ENCODE results near the gene INTS11.
"Not testable (repeated sequence)": the region's sequence is repeated elsewhere in the genome, so short reads cannot be mapped to it uniquely, and the experiment has no call there.

INTS11 gene

DNA sequence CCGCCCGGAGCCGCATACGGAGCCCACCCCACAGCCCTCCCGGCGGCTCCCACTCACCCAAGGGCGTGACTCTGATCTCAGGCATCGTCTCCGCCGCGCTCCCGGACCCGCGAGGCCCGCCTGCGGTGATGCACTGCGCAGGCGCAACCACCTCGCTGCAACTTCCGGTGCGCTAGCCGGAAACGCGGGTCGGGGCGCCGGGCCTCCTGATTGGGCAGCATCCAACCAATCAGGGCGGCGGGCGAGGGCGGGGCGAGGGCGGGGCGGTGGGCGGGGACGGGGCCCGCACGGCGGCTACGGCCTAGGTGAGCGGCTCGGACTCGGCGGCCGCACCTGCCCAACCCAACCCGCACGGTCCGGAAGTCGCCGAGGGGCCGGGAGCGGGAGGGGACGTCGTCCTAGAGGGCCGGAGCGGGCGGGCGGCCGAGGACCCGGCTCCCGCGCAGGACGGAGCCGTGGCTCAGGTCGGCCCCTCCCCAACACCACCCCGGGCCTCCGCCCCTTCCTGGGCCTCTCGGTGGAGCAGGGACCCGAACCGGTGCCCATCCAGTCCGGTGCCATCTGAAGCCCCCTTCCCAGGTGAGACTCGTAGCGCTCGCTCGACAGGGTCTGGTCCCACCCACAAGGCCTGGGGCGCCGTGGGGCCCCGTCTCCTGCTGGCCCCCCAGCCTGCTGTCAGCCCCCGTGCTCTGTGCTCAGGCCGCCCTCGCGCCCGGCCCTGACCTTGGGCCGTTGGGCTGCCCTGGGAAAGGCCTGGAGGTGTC, at the start of gene INTS11, which contains the start of gene CPTP:
INTS11 (minus strand) TSS at position 137 of the 764 bp plus-strand sequence; CDS start at position 85, 52 bp downstream.
CPTP (plus strand) TSS at position 279 of the 764 bp plus-strand sequence. CDS start 2,109 bp downstream, outside the sequence.
- DNase-seq (ENCODE audit: low spot score): peak; percentile 97

DNA sequence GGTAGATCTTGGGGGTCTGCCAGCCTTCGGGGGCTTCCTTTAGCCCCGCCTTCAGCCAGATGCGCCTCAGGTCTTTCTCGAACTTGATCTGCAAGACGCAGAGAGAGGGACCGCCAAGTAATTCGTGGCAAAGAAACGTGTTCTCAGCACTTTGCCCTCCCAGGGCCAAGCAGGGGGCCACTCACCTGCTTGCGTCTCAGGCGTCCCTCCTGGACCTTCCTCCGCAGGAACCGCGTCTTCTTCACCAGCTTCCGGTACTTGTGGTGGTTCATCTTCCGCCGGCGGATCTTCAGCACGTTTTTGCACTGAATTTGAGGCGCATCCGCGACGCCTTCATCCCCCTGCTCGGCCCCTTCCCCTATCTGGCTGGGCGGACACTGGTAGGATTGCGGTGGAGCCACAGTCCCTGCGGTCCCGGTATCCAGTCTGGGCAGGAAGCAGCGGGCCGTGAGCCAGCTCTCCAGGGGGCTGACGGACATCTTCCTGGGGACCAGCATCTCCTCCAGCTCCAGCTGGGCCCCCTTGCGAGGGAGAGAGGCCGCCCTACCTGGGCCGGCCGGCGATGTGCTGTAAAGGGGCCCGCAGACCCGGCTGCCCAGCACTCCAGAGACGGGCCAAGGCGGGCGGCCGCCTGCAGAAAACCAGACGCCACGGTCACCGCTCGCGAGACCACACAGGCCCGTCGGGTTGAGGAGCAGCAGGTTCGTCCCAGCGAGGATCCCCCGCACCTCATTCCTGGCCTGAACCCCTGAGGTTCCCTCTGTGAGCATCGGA, 49.5 kb upstream of the INTS11 start:
- no peak for DNase-seq (ENCODE audit: low spot score)

DNA sequence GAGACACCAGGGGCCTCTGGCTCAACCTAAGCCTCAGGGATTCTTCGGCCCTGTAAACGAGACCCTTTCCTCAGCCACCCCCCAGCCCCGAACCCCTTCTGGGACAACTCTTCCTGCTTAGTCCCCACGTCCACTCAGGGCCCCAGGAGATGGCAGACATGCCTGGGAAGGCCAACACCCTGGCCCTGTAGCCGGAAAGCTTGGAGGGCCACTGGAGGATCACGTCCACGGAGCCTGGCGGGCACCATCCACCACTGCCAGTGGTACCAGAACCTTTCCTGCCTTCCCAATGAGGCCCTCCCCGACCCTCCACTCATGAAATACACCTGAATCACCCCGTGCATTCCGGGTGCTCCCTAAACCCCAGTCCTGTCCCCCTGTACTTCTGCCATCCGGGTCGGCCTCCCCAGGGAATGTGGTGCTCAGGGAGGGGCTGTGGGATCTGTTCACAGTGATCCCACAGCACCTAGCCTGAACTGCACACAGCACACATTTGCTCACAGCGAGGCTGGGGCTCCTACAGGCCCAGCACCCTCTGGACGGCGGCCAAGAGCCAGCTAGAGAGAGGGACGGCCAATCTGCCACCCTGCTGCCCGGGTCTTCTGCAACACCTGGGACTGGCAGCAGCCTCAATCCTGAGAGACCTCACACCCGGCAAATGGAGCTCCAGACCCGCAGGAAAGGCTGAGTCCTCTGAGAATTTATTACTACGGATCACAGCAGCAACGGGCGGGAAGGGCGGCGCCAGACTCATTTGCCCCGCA, 48.8 kb upstream of the INTS11 start:
- no peak for DNase-seq (ENCODE audit: low spot score)

DNA sequence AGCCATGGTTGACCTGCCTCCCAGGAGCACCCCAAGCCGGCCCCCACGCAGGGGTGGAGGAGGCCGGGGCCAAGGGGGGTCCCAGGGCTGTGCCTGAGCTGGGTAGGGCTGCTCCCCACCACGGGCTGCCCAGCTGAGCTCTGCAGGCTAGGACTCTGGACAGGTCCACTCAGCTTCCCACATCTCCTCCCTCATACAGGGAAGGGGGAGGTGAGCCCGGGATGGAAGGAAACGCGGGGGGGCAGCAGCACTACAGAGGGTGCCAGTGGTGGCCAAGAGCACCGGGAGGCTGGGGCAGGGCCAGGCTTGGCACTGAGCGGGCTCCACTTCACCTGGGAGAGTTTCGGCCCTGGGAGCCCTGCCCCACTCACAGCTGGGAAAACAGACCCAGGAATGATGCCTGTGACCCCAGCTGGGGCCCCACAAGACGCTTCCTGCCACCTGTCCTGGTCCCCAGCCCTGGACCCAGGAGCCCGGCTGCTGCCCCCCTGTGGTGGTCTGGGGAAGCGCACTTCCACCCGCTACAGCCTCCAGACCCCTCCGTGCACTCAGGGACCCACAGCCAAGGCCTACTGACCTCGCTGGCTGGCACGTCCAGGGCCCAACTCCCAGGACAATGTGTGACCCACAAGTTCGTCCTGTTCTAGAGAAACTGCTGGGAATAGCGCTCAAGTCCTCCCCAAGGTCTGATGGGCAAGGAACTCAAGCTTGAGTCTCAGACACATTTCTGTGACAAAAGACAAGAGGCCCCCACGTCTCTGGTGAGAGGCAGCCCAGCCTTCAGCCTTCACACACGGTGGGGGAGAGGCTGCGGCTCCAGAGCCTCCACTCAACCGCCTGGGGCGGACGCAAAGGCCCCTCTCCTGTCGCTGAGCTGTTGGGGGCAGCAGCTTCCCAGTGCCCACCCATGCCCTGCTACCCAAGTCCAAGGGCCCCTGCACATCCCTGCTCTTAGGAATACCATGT, 47.6 kb upstream of the INTS11 start:
- peak; percentile 86 for DNase-seq (ENCODE audit: low spot score)

DNA sequence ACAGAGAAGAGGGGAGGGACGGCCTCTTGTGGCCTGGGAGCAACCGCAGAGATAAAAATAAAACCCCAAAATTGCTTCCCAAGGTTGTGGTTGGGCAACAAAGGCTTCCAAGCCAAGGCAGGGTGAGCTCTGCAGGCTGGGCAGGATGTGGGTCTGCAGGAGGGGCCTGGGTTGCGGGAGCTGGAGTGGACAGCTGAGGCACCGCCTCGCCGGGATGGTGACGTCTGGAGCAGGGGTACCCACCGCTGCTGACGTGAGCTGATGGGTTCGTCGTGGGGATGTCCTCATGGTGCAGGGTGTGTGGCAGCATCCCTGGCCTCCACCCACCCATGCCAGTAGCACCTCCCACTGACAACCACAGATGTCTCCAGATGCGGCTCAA, 46.9 kb upstream of the INTS11 start:
- no peak for DNase-seq (ENCODE audit: low spot score)

DNA sequence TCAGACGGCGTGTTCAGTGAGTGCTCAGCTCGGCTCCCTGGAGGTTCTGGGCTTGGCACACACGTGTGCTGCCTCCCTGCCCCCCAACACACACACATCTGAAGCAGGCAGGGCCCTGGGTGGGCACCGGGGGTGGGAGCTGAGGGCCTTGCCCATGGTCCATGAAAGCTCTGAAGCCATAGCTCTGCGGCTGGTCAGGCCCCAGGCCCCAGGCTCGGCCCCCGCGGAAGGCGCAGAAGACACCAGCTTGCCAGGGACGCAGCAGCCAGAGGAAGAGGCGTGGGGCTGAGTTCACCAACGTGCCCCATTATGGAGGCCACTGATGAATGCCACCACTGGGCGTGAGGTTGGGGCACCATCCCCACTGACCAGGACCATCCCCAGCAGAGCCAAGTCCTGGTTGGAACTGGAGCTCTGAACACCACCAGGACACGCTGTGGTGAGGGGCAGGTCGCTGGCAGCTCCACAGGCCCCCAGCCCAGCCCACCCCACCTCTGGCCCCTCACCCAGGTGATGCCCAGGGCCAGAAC, 46.4 kb upstream of the INTS11 start:
- DNase-seq (ENCODE audit: low spot score): no peak

DNA sequence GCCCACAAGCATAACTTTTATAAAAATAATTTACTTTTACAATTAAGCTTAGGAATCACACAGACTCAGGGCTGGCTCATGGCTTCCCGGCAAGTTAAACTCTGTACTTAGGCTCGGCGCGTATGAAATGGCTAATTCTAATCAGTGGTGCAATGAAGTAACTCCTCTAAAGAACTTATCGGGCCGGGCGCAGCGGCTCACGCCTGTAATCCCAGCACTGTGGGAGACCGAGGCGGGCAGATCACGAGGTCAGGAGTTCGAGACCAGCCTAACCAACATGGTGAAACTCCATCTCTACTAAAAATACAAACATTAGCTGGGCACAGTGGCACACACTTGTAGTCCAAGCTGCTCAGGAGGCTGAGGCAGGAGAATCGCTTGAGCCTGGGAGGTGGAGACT, 45.6 kb upstream of the INTS11 start:
- DNase-seq (ENCODE audit: low spot score): not testable (repeated sequence)

DNA sequence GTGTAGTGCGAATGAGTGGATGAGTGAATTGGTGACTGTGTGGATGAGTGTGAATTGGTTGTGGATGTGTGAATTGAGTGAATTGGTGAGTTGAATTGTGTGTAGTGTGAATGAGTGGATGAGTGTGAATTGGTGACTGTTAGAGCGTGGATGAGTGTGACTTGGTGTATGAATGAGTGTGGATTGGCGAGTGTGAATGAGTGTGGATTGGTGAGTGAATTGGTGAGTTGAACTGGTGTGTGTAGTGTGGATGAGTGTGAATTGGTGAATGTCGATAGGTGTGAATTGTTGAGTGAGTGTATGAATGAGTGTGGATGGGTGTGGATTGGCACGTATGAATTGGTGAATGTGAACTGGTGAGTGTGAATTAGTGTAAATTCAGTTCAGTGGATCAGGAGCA, 42.9 kb upstream of the INTS11 start:
- no peak for DNase-seq (ENCODE audit: low spot score)

DNA sequence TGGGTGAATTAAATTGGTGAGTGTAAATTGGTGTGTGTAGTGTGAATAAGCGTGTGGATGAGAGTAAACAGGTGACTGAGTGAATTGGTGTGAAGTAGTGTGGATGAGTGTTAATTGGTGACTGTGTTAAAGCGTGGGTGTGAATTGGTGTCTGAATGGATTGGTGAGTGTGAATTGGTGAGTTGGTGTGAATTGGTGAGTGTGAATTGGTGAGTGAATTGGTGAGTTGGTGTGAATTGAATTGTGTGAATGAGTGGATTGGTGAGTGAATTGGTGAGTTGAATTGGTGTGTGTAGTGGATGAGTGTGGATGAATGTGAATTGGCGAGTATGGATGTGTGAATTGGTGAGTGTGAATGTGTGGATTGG, 42.2 kb upstream of the INTS11 start:
- no peak for DNase-seq (ENCODE audit: low spot score)

DNA sequence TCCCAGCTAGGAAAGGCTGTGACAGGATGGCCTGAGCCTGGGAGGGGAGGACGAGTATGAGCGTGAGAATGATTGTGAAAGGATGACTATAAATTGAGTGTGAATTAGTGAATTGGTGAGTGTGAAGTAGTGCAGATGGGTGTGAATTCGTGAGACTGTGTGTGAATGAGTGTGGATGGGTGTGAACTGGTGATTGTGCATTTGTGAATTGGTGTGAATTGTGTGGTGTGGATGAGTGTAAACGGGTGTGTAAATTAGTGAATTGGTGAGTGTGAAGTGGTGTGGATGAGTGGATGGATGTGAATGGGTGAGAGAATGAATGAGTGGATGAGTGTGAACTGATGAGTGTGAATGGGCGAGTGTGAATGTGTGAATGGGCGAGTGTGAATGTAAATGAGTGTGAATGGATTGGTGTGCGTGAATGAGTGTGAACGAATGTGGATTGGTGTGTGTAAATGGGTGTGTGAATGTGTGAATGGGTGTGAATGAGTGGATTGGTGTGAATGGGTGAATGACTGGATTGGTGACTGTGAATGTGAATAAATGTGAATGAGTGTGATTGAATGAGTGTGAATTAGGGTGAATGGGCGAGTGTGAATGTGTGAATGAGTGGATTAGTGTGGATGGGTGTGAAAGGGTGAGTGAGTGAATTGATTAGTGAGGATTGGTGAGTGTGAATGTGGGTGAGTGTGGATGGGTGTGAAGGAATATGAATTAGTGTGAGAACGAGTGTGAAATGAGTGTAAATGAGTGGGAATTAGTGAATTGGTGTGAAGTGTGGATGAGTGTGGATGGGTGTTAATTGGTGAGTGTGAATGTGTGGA, 41.6 kb upstream of the INTS11 start:
- no peak for DNase-seq (ENCODE audit: low spot score)

DNA sequence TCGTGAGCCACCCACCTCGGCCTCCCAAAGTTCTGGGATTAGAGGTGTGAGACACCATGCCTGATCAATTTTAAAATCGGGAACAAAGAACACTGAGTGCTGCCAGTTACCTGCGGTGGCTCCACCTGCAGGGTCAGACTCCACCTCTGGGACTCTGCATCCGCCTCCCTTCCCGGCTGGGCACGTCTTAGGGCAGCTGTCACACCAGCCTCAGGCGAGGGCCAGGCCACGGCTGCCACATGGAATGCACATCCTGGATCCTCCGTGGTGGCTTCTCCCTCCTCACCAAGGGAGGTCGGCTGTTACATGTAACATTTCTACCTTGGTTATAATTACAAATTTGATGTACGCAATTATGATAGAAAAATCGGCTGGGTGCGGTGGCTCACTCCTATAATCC, 39.8 kb upstream of the INTS11 start:
- no peak for DNase-seq (ENCODE audit: low spot score)

DNA sequence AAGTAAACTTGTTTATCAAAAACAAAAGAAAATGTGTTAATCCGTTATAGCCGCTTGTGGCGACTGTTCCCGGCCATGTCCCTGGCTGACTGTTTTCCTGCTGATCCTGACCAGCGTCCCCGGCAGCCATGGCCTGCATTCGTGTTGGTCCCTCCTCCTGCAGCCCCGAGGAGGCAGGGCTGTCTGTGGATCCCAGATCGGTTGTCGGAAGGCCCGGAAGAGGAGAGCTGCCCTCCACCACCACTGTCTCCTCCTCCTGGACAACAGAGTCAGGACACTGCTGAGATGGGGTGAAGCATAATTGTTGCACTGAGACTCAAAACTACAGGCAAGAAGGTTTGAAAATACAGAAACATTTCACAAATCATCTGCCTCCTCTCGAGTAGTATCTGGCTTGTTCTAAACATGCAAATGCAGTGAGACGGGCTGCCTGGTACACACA, 37.5 kb upstream of the INTS11 start:
- DNase-seq (ENCODE audit: low spot score): no peak

DNA sequence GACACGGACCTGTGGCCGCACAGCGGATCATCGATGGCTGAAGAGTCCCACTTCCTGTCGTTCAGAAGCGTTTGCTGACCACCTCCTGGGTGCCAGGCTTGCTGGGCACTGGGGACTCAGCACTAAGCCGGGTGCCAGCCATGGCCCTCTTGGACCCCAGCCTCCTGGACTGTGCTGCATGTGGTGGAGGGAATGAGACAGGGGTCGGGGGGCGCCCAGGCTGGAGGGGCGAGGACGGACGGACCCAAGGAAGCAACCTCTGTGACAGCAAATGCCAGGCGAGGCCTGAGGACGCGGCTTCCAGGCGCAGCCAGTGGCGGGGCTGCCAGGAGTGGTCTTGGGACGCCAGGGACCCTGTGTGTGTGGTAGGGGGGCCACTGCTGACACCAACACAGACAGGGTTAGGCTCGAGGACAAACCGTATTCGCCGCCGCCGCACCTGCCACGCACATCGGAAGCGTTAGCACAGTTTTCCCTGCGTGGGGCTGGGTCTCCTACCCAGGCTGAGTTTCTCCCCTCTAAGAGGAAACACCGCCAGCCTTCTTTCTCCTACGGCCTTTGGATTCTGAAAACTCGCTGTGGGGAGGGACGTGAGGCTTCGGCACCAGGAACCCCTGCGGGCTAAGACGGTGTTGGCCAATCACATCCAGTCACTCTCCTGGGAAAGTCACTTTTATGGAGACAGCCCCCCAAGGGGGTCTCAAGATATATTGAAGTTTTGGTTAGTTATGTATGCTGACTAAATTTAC, 36.9 kb upstream of the INTS11 start:
- no peak for DNase-seq (ENCODE audit: low spot score)

DNA sequence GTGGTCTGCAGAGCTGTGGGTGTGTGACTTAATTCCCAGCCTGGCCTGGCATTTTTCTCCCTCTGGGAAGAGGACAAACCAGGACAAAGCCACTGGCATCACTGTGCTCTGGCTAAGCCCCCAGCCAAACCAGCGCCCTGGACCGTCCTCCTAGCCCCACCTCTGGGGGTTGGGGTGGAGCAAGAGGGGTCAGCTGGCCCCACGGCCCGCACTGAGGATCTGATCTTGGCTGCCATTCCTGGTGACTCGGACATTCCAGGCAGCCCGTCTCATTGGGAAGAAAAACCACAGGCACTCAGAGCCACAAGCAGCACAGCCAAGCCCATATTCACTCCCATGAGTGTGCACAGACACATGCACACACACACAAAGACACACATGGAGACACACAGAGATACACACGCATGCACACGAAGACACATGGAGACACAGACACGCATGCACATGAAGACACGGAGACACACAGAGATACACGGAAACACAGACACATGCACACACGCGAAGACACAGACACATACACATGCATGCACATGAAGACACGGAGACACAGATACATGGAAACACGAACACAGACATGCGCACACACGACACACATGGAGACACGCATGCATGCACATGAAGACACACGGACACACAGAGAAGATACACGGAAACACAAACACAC, 36.2 kb upstream of the INTS11 start:
- DNase-seq (ENCODE audit: low spot score): no peak

DNA sequence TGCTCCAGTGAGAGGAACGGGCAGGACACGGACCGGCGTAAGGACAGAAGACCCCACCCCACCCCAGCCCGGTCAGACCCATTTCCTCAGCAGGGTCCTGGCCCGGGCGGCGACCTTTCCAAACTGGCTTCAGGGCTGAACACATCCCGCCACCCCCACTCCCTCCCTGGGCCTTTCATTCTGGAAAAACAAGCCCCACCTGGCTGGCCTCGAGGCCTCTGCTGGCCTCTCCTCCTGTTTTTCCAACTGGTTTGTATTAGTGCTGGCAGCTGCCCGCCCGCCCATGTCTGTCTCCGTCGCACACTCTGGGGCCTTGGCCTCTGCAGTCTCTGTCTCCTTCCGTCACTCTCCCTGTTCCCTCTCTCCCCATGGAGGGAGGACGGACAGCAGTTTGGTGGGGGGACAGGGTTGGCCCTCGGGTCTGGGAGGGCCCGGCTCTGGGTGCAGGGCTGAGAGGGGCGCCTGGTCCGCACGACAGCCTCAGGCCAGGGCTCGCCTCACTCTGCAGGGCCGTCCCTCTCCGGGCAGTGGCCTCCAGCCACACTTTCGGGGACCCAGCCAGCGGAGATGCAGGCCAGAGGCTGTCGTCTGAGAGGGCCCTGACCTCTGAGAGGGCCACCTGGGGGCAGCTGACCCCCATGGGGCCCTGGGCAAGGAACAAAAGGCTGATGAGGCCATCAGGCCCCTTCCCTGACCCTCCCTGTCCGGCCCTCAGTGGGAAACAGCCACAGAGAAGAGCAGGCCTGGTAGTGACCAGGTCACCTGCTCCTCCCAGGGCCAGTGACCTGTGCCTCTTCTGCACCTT, 35.4 kb upstream of the INTS11 start:
- DNase-seq (ENCODE audit: low spot score): no peak

DNA sequence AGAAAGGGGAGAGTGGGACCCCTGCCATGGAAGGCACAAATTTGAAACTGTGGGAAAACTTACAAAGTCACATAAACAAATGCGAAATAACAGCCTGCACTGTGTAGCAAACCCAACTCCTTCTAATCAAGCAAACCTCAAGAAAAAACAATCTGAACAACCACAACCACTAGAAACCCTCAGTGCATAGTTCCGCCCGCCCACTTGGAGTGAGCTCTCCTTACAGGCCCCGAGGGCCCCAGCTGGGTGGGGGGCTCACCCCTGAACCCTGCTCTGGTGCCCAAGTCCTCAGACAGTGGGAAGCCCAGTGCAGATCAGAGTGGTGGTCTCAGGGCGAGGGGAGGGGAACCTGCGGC, 34.8 kb upstream of the INTS11 start:
- no peak for DNase-seq (ENCODE audit: low spot score)

DNA sequence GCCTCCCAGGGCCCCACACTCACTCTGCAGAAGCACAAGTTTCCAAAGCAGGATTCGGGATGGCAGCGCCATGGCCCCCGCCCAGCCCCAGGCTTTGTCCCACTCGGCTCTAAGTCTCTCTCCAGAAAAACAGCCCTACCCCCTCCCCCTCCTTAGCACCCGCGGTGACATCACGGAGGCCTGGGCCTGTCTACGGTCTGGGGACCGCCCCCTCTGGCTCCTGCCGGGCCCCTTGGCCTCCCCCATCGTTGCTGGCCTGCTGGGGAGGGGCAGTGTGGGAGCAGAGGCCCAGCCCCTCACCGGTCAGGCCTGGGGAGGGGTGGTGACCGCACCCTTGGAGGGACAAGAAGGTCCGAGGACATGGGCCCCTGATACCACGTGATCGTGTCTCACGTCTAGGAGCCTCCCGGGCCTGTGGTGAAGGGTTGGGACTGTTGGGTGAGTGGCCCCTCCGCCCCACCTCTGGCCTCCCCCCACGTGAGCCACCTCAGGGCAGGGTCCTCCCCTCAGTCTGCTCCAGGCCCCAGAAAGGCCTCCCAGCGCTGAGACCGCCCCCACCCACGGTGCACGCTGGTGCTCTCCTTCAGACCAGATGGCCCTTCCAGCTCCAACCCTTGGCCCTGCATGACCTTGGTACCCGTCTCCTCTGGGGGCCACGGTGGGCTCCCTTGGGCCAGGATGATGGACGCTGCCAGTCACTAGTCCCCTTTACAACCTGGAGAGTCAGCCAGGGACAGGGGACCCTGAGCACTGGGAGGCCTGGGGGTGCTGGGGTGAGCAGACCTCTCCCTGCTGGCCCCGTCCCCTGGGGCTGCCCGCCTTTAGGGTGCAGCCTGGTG, 34.2 kb upstream of the INTS11 start, which contains the start of gene MXRA8:
MXRA8 (minus strand) TSS at position 123 of the 839 bp plus-strand sequence; CDS start at position 72, 51 bp downstream.
- DNase-seq (ENCODE audit: low spot score): no peak

Data from NAMALWA (cell line).